ENCODE data around the gene ADRA2C. TPM values are rescaled to one million over a fixed set of nuclear protein-coding genes. Genes with fewer than 3 reads are reported as not detected.

Gene ADRA2C
- total RNA-seq, 6 experiments from 2014 or later, result 0.17 to 0.81 (median 0.65) TPM; not detected in 1

DNA sequence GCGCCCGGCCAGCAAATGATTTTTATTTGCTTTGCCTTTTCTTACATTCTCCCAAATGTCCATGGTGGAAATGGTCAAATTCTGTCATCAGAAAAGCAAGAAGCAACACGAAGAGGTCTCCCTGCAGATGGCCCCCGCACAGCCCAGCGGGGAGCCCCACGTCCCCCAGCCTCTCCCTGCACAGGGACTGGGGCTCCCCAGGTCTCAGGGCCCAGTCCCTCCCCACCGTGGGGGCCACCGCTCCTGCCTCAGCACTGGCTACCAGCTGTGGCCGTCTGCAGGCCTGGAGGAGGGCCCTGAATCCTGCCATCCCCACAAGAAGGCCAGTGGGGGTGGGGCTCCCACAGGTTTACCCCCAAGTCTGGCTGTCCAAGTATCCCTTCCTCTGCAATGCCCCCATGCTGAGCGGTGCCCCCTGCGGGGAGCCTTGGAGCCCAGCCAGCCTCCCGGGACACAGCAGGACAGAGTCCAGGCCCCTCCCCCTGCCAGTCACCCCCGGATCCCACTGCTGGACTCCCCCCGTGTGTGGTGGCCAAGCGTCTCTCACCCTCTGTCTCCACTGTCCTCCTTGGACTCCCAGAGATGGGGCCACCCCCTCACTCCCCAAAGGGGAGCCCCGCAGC is 38.2 kb upstream of the ADRA2C start:
- no peaks in the 10 kb centered on the region for H3K36me3 ChIP-seq
- H3K9me3 ChIP-seq, result no peaks in the 10 kb centered on the region
- H3K4me3 ChIP-seq, result no peak overlapping the region
- TF ChIP-seq POLR2A (IDR thresholded peaks at IDR 0.05), result no peak
- TF ChIP-seq, protein P1, sequence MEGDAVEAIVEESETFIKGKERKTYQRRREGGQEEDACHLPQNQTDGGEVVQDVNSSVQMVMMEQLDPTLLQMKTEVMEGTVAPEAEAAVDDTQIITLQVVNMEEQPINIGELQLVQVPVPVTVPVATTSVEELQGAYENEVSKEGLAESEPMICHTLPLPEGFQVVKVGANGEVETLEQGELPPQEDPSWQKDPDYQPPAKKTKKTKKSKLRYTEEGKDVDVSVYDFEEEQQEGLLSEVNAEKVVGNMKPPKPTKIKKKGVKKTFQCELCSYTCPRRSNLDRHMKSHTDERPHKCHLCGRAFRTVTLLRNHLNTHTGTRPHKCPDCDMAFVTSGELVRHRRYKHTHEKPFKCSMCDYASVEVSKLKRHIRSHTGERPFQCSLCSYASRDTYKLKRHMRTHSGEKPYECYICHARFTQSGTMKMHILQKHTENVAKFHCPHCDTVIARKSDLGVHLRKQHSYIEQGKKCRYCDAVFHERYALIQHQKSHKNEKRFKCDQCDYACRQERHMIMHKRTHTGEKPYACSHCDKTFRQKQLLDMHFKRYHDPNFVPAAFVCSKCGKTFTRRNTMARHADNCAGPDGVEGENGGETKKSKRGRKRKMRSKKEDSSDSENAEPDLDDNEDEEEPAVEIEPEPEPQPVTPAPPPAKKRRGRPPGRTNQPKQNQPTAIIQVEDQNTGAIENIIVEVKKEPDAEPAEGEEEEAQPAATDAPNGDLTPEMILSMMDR (IDR thresholded peaks at IDR 0.05), result no peak
- no peaks in the 10 kb centered on the region for H3K4me1 ChIP-seq
- DNase-seq, result no peak
- intact Hi-C loops (cut with DNase I), result no loop called here
- no peak overlapping the region for H3K27ac ChIP-seq
- H3K27me3 ChIP-seq, result no peaks in the 10 kb centered on the region
- no peak for ATAC-seq
- 85% methylated on average over 2 of the region's 16 CpGs for WGBS (ENCODE audit: insufficient coverage, low coverage, low lambda C conversion rate, missing lambda C conversion rate)

- intact Hi-C loops (cut with DNase I), result no loop called here
- DNase-seq, result no peak
- no peaks in the 10 kb centered on the region for H3K36me3 ChIP-seq
- 49% methylated on average over 8 of the region's 11 CpGs for WGBS (ENCODE audit: insufficient coverage, low coverage, low lambda C conversion rate, missing lambda C conversion rate)
- no peak for ATAC-seq
- no peak overlapping the region for H3K4me3 ChIP-seq
- no peaks in the 10 kb centered on the region for H3K9me3 ChIP-seq
- no peaks in the 10 kb centered on the region for H3K27me3 ChIP-seq
- no peaks in the 10 kb centered on the region for H3K4me1 ChIP-seq
- TF ChIP-seq POLR2A (IDR thresholded peaks at IDR 0.05), result no peak
- TF ChIP-seq, protein P1 (IDR thresholded peaks at IDR 0.05), result no peak
- H3K27ac ChIP-seq, result no peak overlapping the region
Measured at GRCh38 chr4:3729188-3729881, 36.9 kb upstream of the ADRA2C start.

GRCh38 chr4:3729882-3730226 is 36.3 kb upstream of the ADRA2C start:
- TF ChIP-seq POLR2A (IDR thresholded peaks at IDR 0.05), result no peak
- TF ChIP-seq, protein P1 (IDR thresholded peaks at IDR 0.05), result no peak
- intact Hi-C loops (cut with DNase I), result no loop called here
- H3K36me3 ChIP-seq, result no peaks in the 10 kb centered on the region
- ATAC-seq (no peak), DNase-seq (no peak)
- no peaks in the 10 kb centered on the region for H3K9me3 ChIP-seq
- no peaks in the 10 kb centered on the region for H3K4me1 ChIP-seq
- H3K27ac ChIP-seq, result no peak overlapping the region
- H3K4me3 ChIP-seq, result no peak overlapping the region
- WGBS (ENCODE audit: insufficient coverage, low coverage, low lambda C conversion rate, missing lambda C conversion rate), result 47% methylated on average over 4 of the region's 5 CpGs
- no peaks in the 10 kb centered on the region for H3K27me3 ChIP-seq

DNA sequence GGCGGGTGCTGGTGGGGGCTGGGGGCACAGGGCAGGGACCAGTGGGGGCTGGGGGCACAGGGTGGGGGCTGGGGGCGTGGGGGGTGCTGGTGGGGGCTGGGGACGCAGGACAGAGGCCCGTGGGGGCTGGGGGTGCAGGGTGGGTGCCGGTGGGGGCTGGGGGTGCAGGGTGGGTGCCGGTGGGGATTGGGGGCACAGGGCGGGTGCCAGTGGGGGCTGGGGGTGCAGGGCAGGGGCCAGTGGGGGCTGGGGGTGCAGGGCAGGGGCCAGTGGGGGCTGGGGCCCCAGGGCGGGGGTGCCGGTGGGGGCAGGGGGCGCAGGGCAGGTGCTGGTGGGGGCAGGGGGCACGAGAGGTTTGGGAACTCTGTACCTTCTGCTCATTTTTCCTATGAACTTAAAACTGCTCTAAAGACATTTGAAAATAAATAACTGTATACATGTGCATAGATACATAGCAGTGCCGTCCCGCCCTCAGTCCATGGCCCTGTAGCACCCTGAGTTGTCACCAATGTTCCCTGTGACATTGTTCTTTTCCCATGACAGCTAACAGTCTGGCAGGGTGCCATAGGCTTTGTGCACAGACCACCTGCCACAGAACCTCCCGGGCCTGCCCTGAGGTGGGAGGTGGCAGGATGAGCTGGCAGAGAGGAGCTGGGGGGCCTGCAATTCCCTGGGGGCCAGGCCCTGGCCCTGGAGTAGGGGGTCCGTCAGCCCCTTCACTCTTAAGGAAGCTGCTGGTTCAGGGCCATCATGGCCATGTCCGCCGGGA is 35.6 kb upstream of the ADRA2C start:
- no peaks in the 10 kb centered on the region for H3K27me3 ChIP-seq
- intact Hi-C loops (cut with DNase I), result no loop called here
- H3K9me3 ChIP-seq, result no peaks in the 10 kb centered on the region
- no peak for TF ChIP-seq POLR2A (IDR thresholded peaks at IDR 0.05)
- TF ChIP-seq, protein P1 (IDR thresholded peaks at IDR 0.05), result no peak
- ATAC-seq, result no peak
- no peaks in the 10 kb centered on the region for H3K36me3 ChIP-seq
- WGBS (ENCODE audit: insufficient coverage, low coverage, low lambda C conversion rate, missing lambda C conversion rate), result 74% methylated on average over 9 of the region's 17 CpGs
- no peaks in the 10 kb centered on the region for H3K4me1 ChIP-seq
- DNase-seq, result no peak
- H3K4me3 ChIP-seq, result no peak overlapping the region
- no peak overlapping the region for H3K27ac ChIP-seq

Data from right lobe of liver (tissue), 6 donors.